ENCODE data around the gene ENTPD6. TPM values are rescaled to one million over a fixed set of nuclear protein-coding genes. Genes with fewer than 3 reads are reported as not detected.

ENTPD6 gene
- total RNA-seq, 1 experiment from 2014 or later, result 80.4 TPM

DNA sequence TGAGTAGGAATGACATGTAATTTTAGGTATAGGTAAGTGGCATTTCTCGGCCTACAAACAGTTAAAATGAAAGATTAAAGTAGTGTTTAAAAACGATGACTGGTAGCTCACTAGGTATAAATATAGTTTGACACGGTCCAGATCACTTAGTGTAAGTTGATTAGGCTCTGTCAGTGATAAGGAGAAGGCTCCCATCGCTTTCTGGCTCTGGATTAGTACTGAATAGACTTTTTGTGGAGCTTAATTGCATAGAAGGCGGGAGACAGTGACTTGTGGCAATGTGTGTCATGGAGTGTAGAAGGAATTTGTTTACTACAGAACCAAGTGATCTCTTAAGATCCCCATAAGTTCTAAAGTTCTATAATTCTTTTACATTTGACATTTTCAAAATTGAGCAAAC, 59.1 kb downstream of the ENTPD6 start:
- POLR2A ChIA-PET (ENCODE audit: unreplicated experiment), result no interaction called here
- Histone ChIP-seq H3K79me2 (ENCODE audit: low read depth) (peaks cover 98% of the 10 kb centered on the region), H3K27me3 (ENCODE audit: insufficient read depth, low read depth) (no peaks in the 10 kb centered on the region), H3K4me1 (replicated peaks; ENCODE audit: insufficient read depth) (peaks cover 69% of the 10 kb centered on the region), H4K20me1 (ENCODE audit: insufficient read depth) (peaks cover 73% of the 10 kb centered on the region), H3K9me3 (ENCODE audit: insufficient read depth, low read depth) (no peaks in the 10 kb centered on the region), H2AFZ (no peak overlapping the region), H3K36me3 (ENCODE audit: low read depth) (peaks cover 37% of the 10 kb centered on the region), H3K9me2 (ENCODE audit: insufficient read depth) (no peaks in the 10 kb centered on the region), H3K4me2 (peak overlapping the region; percentile 66), H3K27ac (peak overlapping the region; percentile 86), H3F3A (ENCODE audit: insufficient read depth, low read depth) (peaks cover 36% of the 10 kb centered on the region), H3K4me3 (no peak overlapping the region; the same call in 1 of the 2 replicates)
- no peak for DNase-seq
- intact Hi-C loops (cut with micrococcal nuclease; ENCODE audit: unreplicated experiment), result loop anchor here (2.0 to 5.0 kb wide), 4 partner anchors 16 to 260 kb away; no protein-coding TSS in a partner anchor
- CTCF ChIA-PET, result interaction anchor here (0.6 to 1.6 kb wide), 3 partner anchors 34 to 1157 kb away, joined by 6 to 7 read pairs (median 7); no protein-coding TSS in a partner anchor
- TF ChIP-seq EZH2 (IDR thresholded peaks at IDR 0.05; ENCODE audit: low read depth), result no peak
- TF ChIP-seq, protein P1, sequence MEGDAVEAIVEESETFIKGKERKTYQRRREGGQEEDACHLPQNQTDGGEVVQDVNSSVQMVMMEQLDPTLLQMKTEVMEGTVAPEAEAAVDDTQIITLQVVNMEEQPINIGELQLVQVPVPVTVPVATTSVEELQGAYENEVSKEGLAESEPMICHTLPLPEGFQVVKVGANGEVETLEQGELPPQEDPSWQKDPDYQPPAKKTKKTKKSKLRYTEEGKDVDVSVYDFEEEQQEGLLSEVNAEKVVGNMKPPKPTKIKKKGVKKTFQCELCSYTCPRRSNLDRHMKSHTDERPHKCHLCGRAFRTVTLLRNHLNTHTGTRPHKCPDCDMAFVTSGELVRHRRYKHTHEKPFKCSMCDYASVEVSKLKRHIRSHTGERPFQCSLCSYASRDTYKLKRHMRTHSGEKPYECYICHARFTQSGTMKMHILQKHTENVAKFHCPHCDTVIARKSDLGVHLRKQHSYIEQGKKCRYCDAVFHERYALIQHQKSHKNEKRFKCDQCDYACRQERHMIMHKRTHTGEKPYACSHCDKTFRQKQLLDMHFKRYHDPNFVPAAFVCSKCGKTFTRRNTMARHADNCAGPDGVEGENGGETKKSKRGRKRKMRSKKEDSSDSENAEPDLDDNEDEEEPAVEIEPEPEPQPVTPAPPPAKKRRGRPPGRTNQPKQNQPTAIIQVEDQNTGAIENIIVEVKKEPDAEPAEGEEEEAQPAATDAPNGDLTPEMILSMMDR (conservative IDR thresholded peaks at IDR 0.05), result no peak
- no TSS peak for BruUV-seq (replicated peaks)

DNA sequence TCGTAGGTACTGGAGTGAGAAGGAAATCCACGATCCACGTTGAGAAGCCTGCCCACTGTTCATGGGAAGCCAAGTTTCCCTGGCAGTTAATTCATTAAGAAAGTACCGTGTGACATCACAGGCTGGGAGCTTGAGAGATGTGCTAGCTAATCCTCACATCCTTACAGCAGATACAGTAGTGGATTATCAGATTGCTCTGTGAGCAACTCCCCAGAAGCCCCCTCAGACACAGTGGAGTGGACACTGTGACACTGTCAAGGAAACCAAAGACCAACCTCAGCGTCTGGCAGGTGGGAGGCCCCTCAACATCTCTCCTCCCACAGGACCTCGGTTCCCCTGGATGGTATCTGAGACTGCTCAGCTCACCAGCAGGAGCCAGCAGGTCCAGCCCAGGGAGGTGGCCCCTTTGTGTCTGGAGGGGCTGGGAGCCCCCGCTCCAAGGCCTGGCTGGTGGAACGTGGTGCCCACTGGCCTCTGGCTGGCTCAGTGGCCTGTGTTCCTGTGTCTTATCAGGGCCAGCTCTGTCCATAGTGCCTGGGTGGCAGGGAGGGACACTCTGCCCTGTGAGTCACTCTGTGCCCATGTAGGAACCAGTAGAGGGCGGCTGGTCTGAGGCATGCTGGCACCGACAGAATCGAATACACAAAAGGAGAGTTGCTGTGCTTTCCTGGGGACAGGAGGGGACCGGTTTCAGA, 59.6 kb downstream of the ENTPD6 start:
- H3K9me2 ChIP-seq (ENCODE audit: insufficient read depth), result no peaks in the 10 kb centered on the region
- no peak overlapping the region; the same call in 1 of the 2 replicates for H3K4me3 ChIP-seq
- H3K4me2 ChIP-seq, result peak overlapping the region; percentile 66
- no peak overlapping the region for H2AFZ ChIP-seq
- TSS peak; percentile 63 for BruUV-seq (replicated peaks)
- H4K20me1 ChIP-seq (ENCODE audit: insufficient read depth), result peaks cover 73% of the 10 kb centered on the region
- H3K4me1 ChIP-seq (replicated peaks; ENCODE audit: insufficient read depth), result peaks cover 65% of the 10 kb centered on the region
- peaks cover 36% of the 10 kb centered on the region for H3F3A ChIP-seq (ENCODE audit: insufficient read depth, low read depth)
- ChIA-PET POLR2A (ENCODE audit: unreplicated experiment) (interaction anchor here (0.5 to 0.7 kb wide), 2 partner anchors 57 to 1106 kb away, joined by 7 to 9 read pairs; no protein-coding TSS in a partner anchor), CTCF (interaction anchor here (0.5 to 1.6 kb wide), 6 partner anchors 8 to 144 kb away, joined by 3 to 12 read pairs (median 6); no protein-coding TSS in a partner anchor)
- peak overlapping the region; percentile 86; the same call in 1 of the 2 replicates for H3K27ac ChIP-seq
- intact Hi-C loops (cut with micrococcal nuclease; ENCODE audit: unreplicated experiment), result loop anchor here (1.0 to 5.0 kb wide), 6 partner anchors 16 to 260 kb away; no protein-coding TSS in a partner anchor
- H3K27me3 ChIP-seq (ENCODE audit: insufficient read depth, low read depth), result no peaks in the 10 kb centered on the region
- peaks cover 41% of the 10 kb centered on the region for H3K36me3 ChIP-seq (ENCODE audit: low read depth)
- H3K79me2 ChIP-seq (ENCODE audit: low read depth), result peaks cover 98% of the 10 kb centered on the region
- DNase-seq, result peak in 1 of 2 experiments; percentile 89
- TF ChIP-seq, protein P1 (conservative IDR thresholded peaks at IDR 0.05), result no peak
- TF ChIP-seq EZH2 (IDR thresholded peaks at IDR 0.05; ENCODE audit: low read depth), result no peak
- H3K9me3 ChIP-seq (ENCODE audit: insufficient read depth, low read depth), result no peaks in the 10 kb centered on the region

DNA sequence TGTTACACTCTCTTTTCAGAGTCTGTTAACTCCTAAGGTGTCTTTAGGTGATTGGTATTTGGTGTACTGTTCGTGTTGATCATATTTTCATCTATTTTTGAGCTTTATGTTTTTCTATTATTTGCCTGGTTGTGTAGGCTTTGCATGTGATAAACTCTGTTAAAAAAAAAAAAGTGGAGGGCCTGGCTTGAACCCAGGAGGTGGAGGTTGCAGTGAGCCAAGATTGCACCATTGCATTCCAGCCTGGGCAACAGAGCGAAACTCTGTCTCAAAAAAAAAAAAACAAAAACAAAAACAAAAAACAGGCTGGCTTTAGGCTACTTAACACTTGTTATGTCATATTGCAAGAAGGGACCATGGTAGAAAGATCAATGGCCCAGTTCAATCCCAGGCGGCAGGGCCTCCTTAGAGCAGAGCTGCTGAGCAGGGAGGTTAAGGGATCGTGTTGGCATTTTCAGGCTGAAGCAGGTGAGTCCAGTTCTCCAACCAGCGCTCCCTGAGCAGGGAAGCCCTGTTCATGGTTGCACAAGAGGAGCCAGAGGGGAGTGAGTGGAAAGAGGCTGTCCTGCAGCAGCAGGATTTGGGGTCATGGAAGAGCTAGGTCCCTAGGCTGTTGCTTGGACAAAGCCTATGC, 60.8 kb downstream of the ENTPD6 start:
- ChIA-PET POLR2A (ENCODE audit: unreplicated experiment) (interaction anchor here (0.6 to 0.7 kb wide), 2 partner anchors 256 to 387 kb away, joined by 8 read pairs; no protein-coding TSS in a partner anchor), CTCF (interaction anchor here (1.1 kb wide), 1 partner anchor 9 kb away, joined by 5 read pairs; no protein-coding TSS in a partner anchor)
- Histone ChIP-seq H3K4me2 (no peak overlapping the region), H3K36me3 (ENCODE audit: low read depth) (peaks cover 43% of the 10 kb centered on the region), H3K9me3 (ENCODE audit: insufficient read depth, low read depth) (no peaks in the 10 kb centered on the region), H3K79me2 (ENCODE audit: low read depth) (peaks cover 97% of the 10 kb centered on the region), H3K27ac (no peak overlapping the region), H4K20me1 (ENCODE audit: insufficient read depth) (peaks cover 66% of the 10 kb centered on the region), H2AFZ (no peak overlapping the region), H3K4me1 (replicated peaks; ENCODE audit: insufficient read depth) (peaks cover 53% of the 10 kb centered on the region), H3K4me3 (no peak overlapping the region), H3K27me3 (ENCODE audit: insufficient read depth, low read depth) (no peaks in the 10 kb centered on the region), H3K9me2 (ENCODE audit: insufficient read depth) (no peaks in the 10 kb centered on the region), H3F3A (ENCODE audit: insufficient read depth, low read depth) (peaks cover 33% of the 10 kb centered on the region)
- intact Hi-C loops (cut with micrococcal nuclease; ENCODE audit: unreplicated experiment), result no loop called here
- no TSS peak for BruUV-seq (replicated peaks)
- DNase-seq, result no peak
- TF ChIP-seq, protein P1 (conservative IDR thresholded peaks at IDR 0.05), result no peak
- no peak for TF ChIP-seq EZH2 (IDR thresholded peaks at IDR 0.05; ENCODE audit: low read depth)

Data from PC-9 (cell line).